ENCODE measurements around the gene RPLP2. TPM values are rescaled to one million over a fixed set of nuclear protein-coding genes. Genes with fewer than 3 reads are reported as not detected.
A peak's percentile ranks its signal among the peaks of the same experiment; 100 is the strongest.

The RPLP2 gene
- total RNA-seq, 1 donor: 220 TPM

GRCh38 chr11:811446-812245 lies 1.9 kb downstream of the RPLP2 start:
- peak; percentile 15 for TF ChIP-seq CTCF (IDR thresholded peaks at IDR 0.05; ENCODE audit: insufficient read depth, low read depth, low read length)
- no peak for DNase-seq (ENCODE audit: low read depth)

GRCh38 chr11:812390-812789 lies 2.6 kb downstream of the RPLP2 start:
- no peak for TF ChIP-seq CTCF (IDR thresholded peaks at IDR 0.05; ENCODE audit: insufficient read depth, low read depth, low read length)
- no peak overlapping the region for H3K4me3 ChIP-seq (ENCODE audit: low read depth, low read length)
- DNase-seq (ENCODE audit: low read depth): no peak

More at GRCh38 chr11:811446-812245, 1.9 kb downstream of the RPLP2 start:
- H3K4me3 ChIP-seq (ENCODE audit: low read depth, low read length): peak overlapping the region; percentile 9

GRCh38 chr11:813072-813455 lies 3.3 kb downstream of the RPLP2 start:
- no peak overlapping the region for H3K4me3 ChIP-seq (ENCODE audit: low read depth, low read length)
- no peak for DNase-seq (ENCODE audit: low read depth)
- TF ChIP-seq CTCF (IDR thresholded peaks at IDR 0.05; ENCODE audit: insufficient read depth, low read depth, low read length): no peak

GRCh38 chr11:813456-814096 lies 3.8 kb downstream of the RPLP2 start:
- DNase-seq (ENCODE audit: low read depth): no peak
- TF ChIP-seq CTCF (IDR thresholded peaks at IDR 0.05; ENCODE audit: insufficient read depth, low read depth, low read length): no peak
- no peak overlapping the region for H3K4me3 ChIP-seq (ENCODE audit: low read depth, low read length)

- no peak for TF ChIP-seq CTCF (IDR thresholded peaks at IDR 0.05; ENCODE audit: insufficient read depth, low read depth, low read length)
- H3K4me3 ChIP-seq (ENCODE audit: low read depth, low read length): no peak overlapping the region
- DNase-seq (ENCODE audit: low read depth): no peak
Measured at GRCh38 chr11:815675-816432, 6.1 kb downstream of the RPLP2 start.

- no peak overlapping the region for H3K4me3 ChIP-seq (ENCODE audit: low read depth, low read length)
- no peak for TF ChIP-seq CTCF (IDR thresholded peaks at IDR 0.05; ENCODE audit: insufficient read depth, low read depth, low read length)
- no peak for DNase-seq (ENCODE audit: low read depth)
Measured at GRCh38 chr11:816433-816779, 6.6 kb downstream of the RPLP2 start.

Measured in fibroblast of villous mesenchyme (primary cell).